Adrenal gland (tissue), 12 donors: Measurements from ENCODE around the gene CORT. TPM values are rescaled to one million over a fixed set of nuclear protein-coding genes. Genes with fewer than 3 reads are reported as not detected.

Experiments used
- DNase-seq, 7 donors: peaks; one replicate each; pipeline ENCODE4 v3.0.0-alpha.2; 2019 to 2020
- H3K27ac ChIP-seq, 5 donors: fragments of 200-600 bp; sonication (generic) in 4 of 5; 1 replicate in 3 of 5; 2 replicates in 2 of 5; pipeline versions ENCODE4 v1.5.1 to v1.8.0; 2016 to 2020; ENCODE audit warnings: mild to moderate bottlenecking in 1 of 5
- H3K27me3 ChIP-seq: fragments of 200-600 bp; 2 replicates; pipeline ENCODE4 v1.8.0; 2021
- H3K36me3 ChIP-seq, 2 donors: fragments of 200-600 bp; replicated peaks in 1 of 2; 1 replicate in 1 of 2; 2 replicates in 1 of 2; pipeline versions ENCODE4 v1.5.1 to v1.8.0; 2018 to 2022
- H3K4me1 ChIP-seq, 2 donors: fragments of 200-600 bp; replicated peaks in 1 of 2; 1 replicate in 1 of 2; 2 replicates in 1 of 2; pipeline versions ENCODE4 v1.5.1 to v1.8.0; 2018 to 2021
- H3K4me3 ChIP-seq, 4 donors: fragments of 200-600 bp; sonication (generic) in 3 of 4; one replicate each; pipeline ENCODE4 v1.5.1; 2016 to 2018
- H3K9me3 ChIP-seq, 3 donors: fragments of 200-600 bp; sonication (generic) in 1 of 3; replicated peaks in 1 of 3; 1 replicate in 2 of 3; 2 replicates in 1 of 3; pipeline versions ENCODE4 v1.5.1 to v1.8.0; 2016 to 2021
- POLR2A ChIP-seq, 2 donors: fragments of 450-650 bp; IDR thresholded peaks; one replicate each; pipeline ENCODE4 v1.6.1; 2017; ENCODE audit warnings: antibody characterized with exemption in 2 of 2, mild to moderate bottlenecking in 2 of 2, moderate library complexity in 1 of 2
- WGBS, 4 donors: extraction: QIAGEN DNeasy Blood & Tissue Kit in 2 of 4; methylation state at CpG; one replicate each; pipeline versions ENCODE4 v1.1.5 to v1.1.7; 2013 to 2017; 5-methylcytosine and 5-hydroxymethylcytosine counted together
- intact Hi-C, 2 donors: fragments of 100-400 bp; cut with DNase I; formaldehyde crosslinking; loops; one replicate each; pipeline versions ENCODE4 v1.14.1 to v1.15.0; 2022 to 2023
- polyA plus RNA-seq, 3 donors: library from polyadenylated mRNA; stranded (reverse); fragments of 200-250 nt in 2 of 3; fragments of 350-450 nt in 1 of 3; fragmentation: Illumina TruSeq in 1 of 3; extraction: RNeasy Lipid Tissue Mini Kit (QIAGEN cat#74804) in 1 of 3; gene quantifications; one replicate each; pipeline ENCODE4 v1.2.3, GENCODE V29; 2013 to 2014
- total RNA-seq, 9 donors: library from RNA; depleted of rRNA in 4 of 9; stranded (reverse); fragments of >200 nt in 4 of 9; fragments of 120-200 nt in 1 of 9; fragmentation: NEBNext Ultra II Directional in 1 of 9; extraction: Animal tissue kit (Norgen Biotek cat#: 25700) in 1 of 9; gene quantifications; one replicate each; pipeline versions ENCODE4 v1.1.0 to v1.2.4, GENCODE V29; 2013 to 2023
- TF ChIP-seq, protein P1 (sequence below), 6 experiments: fragments of 450-650 bp in 4 of 6; fragments of 200-600 bp in 2 of 6; sonication (generic) in 1 of 6; IDR thresholded peaks; 1 replicate in 5 of 6; 2 replicates in 1 of 6; pipeline versions ENCODE4 v1.5.1 to v1.8.0; 2016 to 2021; ENCODE audit warnings: antibody characterized with exemption in 6 of 6, mild to moderate bottlenecking in 2 of 6, moderate library complexity in 1 of 6
- donor health status: healthy with polysubstance abuse.
- donor health status: Bipolar disorder and iron deficiency.
- donor health status: DM: yes; HTN: yes; CAD: no.
- donor health status: DM: no; HTN: no; CAD: no.
- donor health status: DM: no; HTN: no; CAD: no.
- donor health status: DM: yes; HTN: yes; CAD: no.

Gene CORT
- total and polyA plus RNA-seq, 12 donors: 0.44 to 1.4 (median 0.51) TPM; not detected in 6

GRCh38 chr1:10438677-10439163 is 11.1 kb upstream of the CORT start:
- Histone ChIP-seq H3K27ac (no peak overlapping the region), H3K4me3 (no peak overlapping the region), H3K36me3 (no peaks in the 10 kb centered on the region), H3K4me1 (no peaks in the 10 kb centered on the region), H3K27me3 (no peaks in the 10 kb centered on the region), H3K9me3 (no peaks in the 10 kb centered on the region)
- no peak for DNase-seq
- WGBS, 4 donors: 79 to 89% (median 86%) methylated on average over 7 of the region's 7 CpGs
- intact Hi-C loops: no loop called here
- TF ChIP-seq POLR2A (IDR thresholded peaks at IDR 0.05): no peak
- TF ChIP-seq, protein P1, sequence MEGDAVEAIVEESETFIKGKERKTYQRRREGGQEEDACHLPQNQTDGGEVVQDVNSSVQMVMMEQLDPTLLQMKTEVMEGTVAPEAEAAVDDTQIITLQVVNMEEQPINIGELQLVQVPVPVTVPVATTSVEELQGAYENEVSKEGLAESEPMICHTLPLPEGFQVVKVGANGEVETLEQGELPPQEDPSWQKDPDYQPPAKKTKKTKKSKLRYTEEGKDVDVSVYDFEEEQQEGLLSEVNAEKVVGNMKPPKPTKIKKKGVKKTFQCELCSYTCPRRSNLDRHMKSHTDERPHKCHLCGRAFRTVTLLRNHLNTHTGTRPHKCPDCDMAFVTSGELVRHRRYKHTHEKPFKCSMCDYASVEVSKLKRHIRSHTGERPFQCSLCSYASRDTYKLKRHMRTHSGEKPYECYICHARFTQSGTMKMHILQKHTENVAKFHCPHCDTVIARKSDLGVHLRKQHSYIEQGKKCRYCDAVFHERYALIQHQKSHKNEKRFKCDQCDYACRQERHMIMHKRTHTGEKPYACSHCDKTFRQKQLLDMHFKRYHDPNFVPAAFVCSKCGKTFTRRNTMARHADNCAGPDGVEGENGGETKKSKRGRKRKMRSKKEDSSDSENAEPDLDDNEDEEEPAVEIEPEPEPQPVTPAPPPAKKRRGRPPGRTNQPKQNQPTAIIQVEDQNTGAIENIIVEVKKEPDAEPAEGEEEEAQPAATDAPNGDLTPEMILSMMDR (IDR thresholded peaks at IDR 0.05): no peak

- Histone ChIP-seq H3K36me3 (no peaks in the 10 kb centered on the region), H3K4me3 (no peak overlapping the region), H3K4me1 (no peaks in the 10 kb centered on the region), H3K9me3 (no peaks in the 10 kb centered on the region), H3K27me3 (no peaks in the 10 kb centered on the region), H3K27ac (no peak overlapping the region)
- DNase-seq: no peak
- TF ChIP-seq, protein P1 (IDR thresholded peaks at IDR 0.05): no peak
- no peak for TF ChIP-seq POLR2A (IDR thresholded peaks at IDR 0.05)
- 81 to 96% (median 88%) methylated on average over 2 of the region's 2 CpGs for WGBS, 4 donors
- intact Hi-C loops: no loop called here
Observed at GRCh38 chr1:10440305-10440704, 9.5 kb upstream of the CORT start.

GRCh38 chr1:10440794-10441193 is 9.0 kb upstream of the CORT start:
- intact Hi-C loops: no loop called here
- WGBS, 4 donors: 87 to 95% (median 93%) methylated on average over 5 of the region's 5 CpGs
- no peaks in the 10 kb centered on the region for H3K36me3 ChIP-seq
- no peaks in the 10 kb centered on the region for H3K27me3 ChIP-seq
- H3K4me3 ChIP-seq: no peak overlapping the region
- no peak overlapping the region for H3K27ac ChIP-seq
- no peak for DNase-seq
- H3K4me1 ChIP-seq: no peaks in the 10 kb centered on the region
- no peaks in the 10 kb centered on the region for H3K9me3 ChIP-seq
- TF ChIP-seq POLR2A (IDR thresholded peaks at IDR 0.05): no peak
- TF ChIP-seq, protein P1 (IDR thresholded peaks at IDR 0.05): no peak

DNA sequence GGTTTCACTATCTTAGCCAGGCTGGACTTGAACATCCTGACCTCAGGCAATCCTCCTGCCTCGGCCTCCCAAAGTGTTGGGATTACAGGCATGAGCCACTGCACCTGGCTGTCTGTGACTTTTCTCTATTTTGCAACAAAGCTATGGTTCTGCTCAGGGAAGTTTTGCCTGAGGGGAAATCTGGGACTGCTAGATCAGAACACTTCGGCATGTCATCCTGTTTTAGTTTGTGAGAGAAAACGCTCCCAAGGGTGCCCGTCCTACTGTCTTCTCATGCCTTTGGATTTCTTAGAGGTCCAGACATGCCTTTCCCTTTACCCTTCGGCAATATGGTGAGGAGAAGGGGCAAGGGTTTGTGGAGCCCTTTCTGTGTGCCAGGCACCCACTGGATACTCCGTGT is 5.6 kb upstream of the CORT start:
- DNase-seq: no peak
- no peak overlapping the region for H3K4me3 ChIP-seq
- H3K27ac ChIP-seq: no peak overlapping the region
- intact Hi-C loops: no loop called here
- 93 to 100% (median 97%) methylated on average over 5 to 6 of the region's 6 CpGs for WGBS, 4 donors
- no peaks in the 10 kb centered on the region for H3K27me3 ChIP-seq
- TF ChIP-seq, protein P1 (IDR thresholded peaks at IDR 0.05): no peak
- no peak for TF ChIP-seq POLR2A (IDR thresholded peaks at IDR 0.05)
- H3K4me1 ChIP-seq: no peaks in the 10 kb centered on the region
- no peaks in the 10 kb centered on the region for H3K9me3 ChIP-seq
- H3K36me3 ChIP-seq: no peaks in the 10 kb centered on the region
